Neural progenitor cell (in vitro differentiated cells): ENCODE data around the gene CD300A. TPM values are rescaled to one million over a fixed set of nuclear protein-coding genes. Genes with fewer than 3 reads are reported as not detected.

Experiments
- DNase-seq: peaks from one replicate; pipeline ENCODE4 v3.0.0-alpha.2; 2016; ENCODE audit warnings: low spot score
- H2AFZ ChIP-seq: fragments of 200-600 bp; sonication (generic); replicated peaks from 2 replicates; pipeline ENCODE4 v1.6.1; 2016; ENCODE audit warnings: antibody characterized with exemption
- H3F3A ChIP-seq: fragments of 200-600 bp; sonication (generic); 2 replicates; pipeline ENCODE4 v1.6.1; 2016; ENCODE audit warnings: antibody characterized with exemption, low read depth
- H3K27ac ChIP-seq: fragments of 200-600 bp; sonication (generic); 2 replicates; pipeline ENCODE4 v1.5.1; 2016; ENCODE audit warnings: mild to moderate bottlenecking
- H3K27me3 ChIP-seq: fragments of 200-600 bp; sonication (generic); 2 replicates; pipeline ENCODE4 v1.6.1; 2016; ENCODE audit warnings: mild to moderate bottlenecking, moderate library complexity
- H3K36me3 ChIP-seq: fragments of 200-600 bp; sonication (generic); 2 replicates; pipeline ENCODE4 v1.5.1; 2016
- H3K4me1 ChIP-seq: fragments of 200-600 bp; sonication (generic); 2 replicates; pipeline ENCODE4 v1.6.1; 2016; ENCODE audit warnings: mixed run types
- H3K4me2 ChIP-seq: fragments of 200-600 bp; sonication (generic); 2 replicates; pipeline ENCODE4 v1.6.1; 2016
- H3K4me3 ChIP-seq: fragments of 200-600 bp; sonication (generic); 2 replicates; pipeline ENCODE4 v1.5.1; 2016
- H3K79me2 ChIP-seq: fragments of 200-600 bp; sonication (generic); 2 replicates; pipeline ENCODE4 v1.6.1; 2016; ENCODE audit warnings: low read depth
- H3K9ac ChIP-seq: fragments of 200-600 bp; sonication (generic); 2 replicates; pipeline ENCODE4 v1.6.1; 2016
- H3K9me3 ChIP-seq: fragments of 200-600 bp; sonication (generic); 2 replicates; pipeline ENCODE4 v1.5.1; 2016; ENCODE audit warnings: low read depth
- H4K20me1 ChIP-seq: fragments of 200-600 bp; sonication (generic); 2 replicates; pipeline ENCODE4 v1.6.1; 2016; ENCODE audit warnings: low read depth
- H3K27ac Mint-ChIP-seq: 3 replicates; pipeline ENCODE4 v1.8.0; 2021; ENCODE audit warnings: mixed read lengths
- H3K27me3 Mint-ChIP-seq: 2 replicates; pipeline ENCODE4 v1.8.0; 2022; ENCODE audit warnings: low read depth, mild to moderate bottlenecking, inconsistent platforms, moderate library complexity, mixed read lengths; ENCODE audit not compliant: insufficient read depth
- H3K36me3 Mint-ChIP-seq: 3 replicates; pipeline ENCODE4 v1.8.0; 2021; ENCODE audit warnings: mixed read lengths
- H3K4me1 Mint-ChIP-seq: 3 replicates; pipeline ENCODE4 v1.8.0; 2021; ENCODE audit warnings: mixed read lengths
- H3K4me3 Mint-ChIP-seq: 3 replicates; pipeline ENCODE4 v1.8.0; 2021; ENCODE audit warnings: mild to moderate bottlenecking, moderate library complexity, mixed read lengths
- H3K9me3 Mint-ChIP-seq: 3 replicates; pipeline ENCODE4 v1.8.0; 2020; ENCODE audit warnings: mixed read lengths
- CTCF ChIP-seq: fragments of 200-600 bp; sonication (generic); IDR thresholded peaks from 2 replicates; pipeline ENCODE4 v1.5.1; 2017; ENCODE audit warnings: antibody characterized with exemption, mild to moderate bottlenecking
- EZH2 ChIP-seq: fragments of 200-600 bp; sonication (generic); IDR thresholded peaks from 2 replicates; pipeline ENCODE4 v1.6.1; 2017; ENCODE audit warnings: antibody characterized with exemption, mild to moderate bottlenecking, moderate library complexity
- EZH2phosphoT487 ChIP-seq: fragments of 200-600 bp; sonication (generic); IDR thresholded peaks from 2 replicates; pipeline ENCODE4 v1.6.1; 2017; ENCODE audit warnings: antibody characterized with exemption
- total RNA-seq: library from RNA; depleted of rRNA; stranded (reverse); fragments of >200 nt; gene quantifications from 2 replicates; pipeline ENCODE4 v1.2.3, GENCODE V29; 2015; ENCODE audit warnings: low replicate concordance

The CD300A gene
- total RNA-seq, 1 donor from 2014 or later: not detected

GRCh38 chr17:74460241-74460640 is 6.2 kb upstream of the CD300A start:
- no peak overlapping the region for H3K4me3 ChIP-seq
- peaks cover 9% of the 10 kb centered on the region for H3K4me1 ChIP-seq
- DNase-seq: no peak
- H2AFZ ChIP-seq: no peak overlapping the region
- Mint-ChIP-seq H3K4me3 (no peak overlapping the region), H3K27ac (no peak overlapping the region), H3K4me1 (peaks cover 22% of the 10 kb centered on the region), H3K9me3 (no peaks in the 10 kb centered on the region), H3K36me3 (no peaks in the 10 kb centered on the region), H3K27me3 (peaks cover 11% of the 10 kb centered on the region)
- H3K27me3 ChIP-seq: peaks cover 11% of the 10 kb centered on the region
- H3K79me2 ChIP-seq: no peaks in the 10 kb centered on the region
- peaks cover 10% of the 10 kb centered on the region for H3F3A ChIP-seq
- H3K9ac ChIP-seq: no peak overlapping the region
- no peaks in the 10 kb centered on the region for H3K9me3 ChIP-seq
- no peak overlapping the region for H3K4me2 ChIP-seq
- TF ChIP-seq EZH2phosphoT487 (no peak), CTCF (no peak), EZH2 (no peak)
- H4K20me1 ChIP-seq: no peaks in the 10 kb centered on the region
- no peak overlapping the region for H3K27ac ChIP-seq
- H3K36me3 ChIP-seq: no peaks in the 10 kb centered on the region

GRCh38 chr17:74460996-74461395 is 5.4 kb upstream of the CD300A start:
- peaks cover 3% of the 10 kb centered on the region for H3K4me1 ChIP-seq
- no peaks in the 10 kb centered on the region for H3K79me2 ChIP-seq
- H3K4me3 ChIP-seq: no peak overlapping the region
- Mint-ChIP-seq H3K36me3 (no peaks in the 10 kb centered on the region), H3K27ac (no peak overlapping the region), H3K4me1 (peaks cover 17% of the 10 kb centered on the region), H3K27me3 (peaks cover 11% of the 10 kb centered on the region), H3K4me3 (no peak overlapping the region), H3K9me3 (no peaks in the 10 kb centered on the region)
- peaks cover 10% of the 10 kb centered on the region for H3F3A ChIP-seq
- no peak overlapping the region for H2AFZ ChIP-seq
- no peak for DNase-seq
- no peak overlapping the region for H3K27ac ChIP-seq
- no peaks in the 10 kb centered on the region for H3K9me3 ChIP-seq
- TF ChIP-seq EZH2 (no peak), EZH2phosphoT487 (no peak), CTCF (no peak)
- no peaks in the 10 kb centered on the region for H4K20me1 ChIP-seq
- H3K4me2 ChIP-seq: no peak overlapping the region
- H3K27me3 ChIP-seq: peaks cover 11% of the 10 kb centered on the region
- H3K9ac ChIP-seq: no peak overlapping the region
- H3K36me3 ChIP-seq: no peaks in the 10 kb centered on the region

GRCh38 chr17:74461611-74462010 is 4.8 kb upstream of the CD300A start:
- Mint-ChIP-seq H3K4me3 (no peak overlapping the region), H3K4me1 (peaks cover 14% of the 10 kb centered on the region), H3K36me3 (no peaks in the 10 kb centered on the region), H3K27ac (no peak overlapping the region), H3K9me3 (no peaks in the 10 kb centered on the region), H3K27me3 (peaks cover 13% of the 10 kb centered on the region)
- Histone ChIP-seq H3K4me2 (no peak overlapping the region), H4K20me1 (no peaks in the 10 kb centered on the region), H3K79me2 (no peaks in the 10 kb centered on the region), H2AFZ (no peak overlapping the region), H3K4me1 (peaks cover 3% of the 10 kb centered on the region), H3K9me3 (no peaks in the 10 kb centered on the region), H3K36me3 (no peaks in the 10 kb centered on the region), H3K27me3 (peaks cover 11% of the 10 kb centered on the region), H3K27ac (no peak overlapping the region), H3K9ac (no peak overlapping the region), H3F3A (peaks cover 7% of the 10 kb centered on the region), H3K4me3 (no peak overlapping the region)
- DNase-seq: no peak
- TF ChIP-seq EZH2: no peak
- TF ChIP-seq EZH2phosphoT487: no peak
- no peak for TF ChIP-seq CTCF
